Hepatocyte (in vitro differentiated cells): ENCODE results near the gene SLC35G6. TPM values are rescaled to one million over a fixed set of nuclear protein-coding genes. Genes with fewer than 3 reads are reported as not detected.
"Not testable (repeated sequence)": the region's sequence is repeated elsewhere in the genome, so short reads cannot be mapped to it uniquely, and the experiment has no call there.

Source experiments
- DNase-seq: peaks from one replicate; pipeline ENCODE4 v3.0.0-alpha.2; 2016; ENCODE audit warnings: low spot score
- H2AFZ ChIP-seq: fragments of 200-600 bp; sonication (generic); 2 replicates; pipeline ENCODE4 v1.6.0; 2016; ENCODE audit warnings: antibody characterized with exemption, mild to moderate bottlenecking
- H3K27ac ChIP-seq: fragments of 200-600 bp; sonication (generic); 2 replicates; pipeline ENCODE4 v1.5.1; 2016; ENCODE audit warnings: mild to moderate bottlenecking
- H3K27me3 ChIP-seq: fragments of 200-600 bp; sonication (generic); 2 replicates; pipeline ENCODE4 v1.6.1; 2016
- H3K36me3 ChIP-seq: fragments of 200-600 bp; sonication (generic); replicated peaks from 2 replicates; pipeline ENCODE4 v1.5.1; 2016; ENCODE audit warnings: low read depth; ENCODE audit not compliant: insufficient read depth
- H3K4me1 ChIP-seq: fragments of 200-600 bp; sonication (generic); 2 replicates; pipeline ENCODE4 v1.5.1; 2016; ENCODE audit warnings: mild to moderate bottlenecking, moderate library complexity; ENCODE audit not compliant: insufficient read depth
- H3K4me2 ChIP-seq: fragments of 200-600 bp; sonication (generic); 2 replicates; pipeline ENCODE4 v1.6.0; 2016
- H3K4me3 ChIP-seq: fragments of 200-600 bp; sonication (generic); 2 replicates; pipeline ENCODE4 v1.5.1; 2016; ENCODE audit warnings: mild to moderate bottlenecking
- H3K79me2 ChIP-seq: fragments of 200-600 bp; sonication (generic); 2 replicates; pipeline ENCODE4 v1.6.0; 2017; ENCODE audit warnings: mild to moderate bottlenecking
- H3K9me2 ChIP-seq: fragments of 200-600 bp; sonication (generic); replicated peaks from 2 replicates; pipeline ENCODE4 v1.6.0; 2017; ENCODE audit warnings: mild to moderate bottlenecking; ENCODE audit not compliant: insufficient read depth
- H3K9me3 ChIP-seq: fragments of 200-600 bp; sonication (generic); 2 replicates; pipeline ENCODE4 v1.5.1; 2016; ENCODE audit warnings: low read depth, mild to moderate bottlenecking
- H4K20me1 ChIP-seq: fragments of 200-600 bp; sonication (generic); 2 replicates; pipeline ENCODE4 v1.6.0; 2016; ENCODE audit warnings: mild to moderate bottlenecking; ENCODE audit not compliant: insufficient read depth, poor library complexity, severe bottlenecking
- EZH2 ChIP-seq: fragments of 200-600 bp; sonication (generic); IDR thresholded peaks from 2 replicates; pipeline ENCODE4 v1.6.1; 2016; ENCODE audit warnings: antibody characterized with exemption, mild to moderate bottlenecking, borderline replicate concordance
- EZH2phosphoT487 ChIP-seq: fragments of 200-600 bp; sonication (generic); IDR thresholded peaks from one replicate; pipeline ENCODE4 v1.6.1; 2018; ENCODE audit warnings: antibody characterized with exemption, mild to moderate bottlenecking, low read depth, moderate library complexity; ENCODE audit not compliant: unreplicated experiment, severe bottlenecking
- WGBS: methylation state at CpG from one replicate; pipeline ENCODE4 v1.1.6; 2016; ENCODE audit warnings: low lambda C conversion rate; ENCODE audit errors: missing lambda C conversion rate; 5-methylcytosine and 5-hydroxymethylcytosine counted together
- polyA plus RNA-seq: library from polyadenylated mRNA; unstranded; fragments of >200 nt; fragmentation: Nextera tagmentation; extraction: Ambion mirVana; gene quantifications from 2 replicates; pipeline ENCODE4 v1.2.1, GENCODE V29; 2016
- total RNA-seq: library from RNA; depleted of rRNA; stranded (reverse); fragments of >200 nt; gene quantifications from 2 replicates; pipeline ENCODE4 v1.2.3, GENCODE V29; 2014
- TF ChIP-seq, protein P1 (sequence below): fragments of 200-600 bp; sonication (generic); IDR thresholded peaks from 2 replicates; pipeline ENCODE4 v1.5.1; 2016; ENCODE audit warnings: antibody characterized with exemption, mild to moderate bottlenecking; ENCODE audit not compliant: poor library complexity

Gene SLC35G6
- total and polyA plus RNA-seq, 2 experiments from 2014 or later: 0.30 TPM; not detected in 1

GRCh38 chr17:7471729-7472128 lies 9.5 kb upstream of the SLC35G6 start:
- Histone ChIP-seq H3K4me1 (peaks cover 22% of the 10 kb centered on the region), H4K20me1 (peaks cover 81% of the 10 kb centered on the region), H3K27ac (peak overlapping the region; percentile 13), H3K4me3 (no peak overlapping the region), H3K79me2 (peaks cover 98% of the 10 kb centered on the region), H3K27me3 (no peaks in the 10 kb centered on the region), H2AFZ (no peak overlapping the region), H3K9me3 (no peaks in the 10 kb centered on the region), H3K4me2 (no peak overlapping the region), H3K9me2 (no peaks in the 10 kb centered on the region), H3K36me3 (no peaks in the 10 kb centered on the region)
- WGBS: 94% methylated on average over 2 of the region's 2 CpGs
- no peak for TF ChIP-seq EZH2
- no peak for TF ChIP-seq EZH2phosphoT487
- TF ChIP-seq, protein P1, sequence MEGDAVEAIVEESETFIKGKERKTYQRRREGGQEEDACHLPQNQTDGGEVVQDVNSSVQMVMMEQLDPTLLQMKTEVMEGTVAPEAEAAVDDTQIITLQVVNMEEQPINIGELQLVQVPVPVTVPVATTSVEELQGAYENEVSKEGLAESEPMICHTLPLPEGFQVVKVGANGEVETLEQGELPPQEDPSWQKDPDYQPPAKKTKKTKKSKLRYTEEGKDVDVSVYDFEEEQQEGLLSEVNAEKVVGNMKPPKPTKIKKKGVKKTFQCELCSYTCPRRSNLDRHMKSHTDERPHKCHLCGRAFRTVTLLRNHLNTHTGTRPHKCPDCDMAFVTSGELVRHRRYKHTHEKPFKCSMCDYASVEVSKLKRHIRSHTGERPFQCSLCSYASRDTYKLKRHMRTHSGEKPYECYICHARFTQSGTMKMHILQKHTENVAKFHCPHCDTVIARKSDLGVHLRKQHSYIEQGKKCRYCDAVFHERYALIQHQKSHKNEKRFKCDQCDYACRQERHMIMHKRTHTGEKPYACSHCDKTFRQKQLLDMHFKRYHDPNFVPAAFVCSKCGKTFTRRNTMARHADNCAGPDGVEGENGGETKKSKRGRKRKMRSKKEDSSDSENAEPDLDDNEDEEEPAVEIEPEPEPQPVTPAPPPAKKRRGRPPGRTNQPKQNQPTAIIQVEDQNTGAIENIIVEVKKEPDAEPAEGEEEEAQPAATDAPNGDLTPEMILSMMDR: no peak
- DNase-seq: no peak

- peaks cover 52% of the 10 kb centered on the region for H4K20me1 ChIP-seq
Observed at GRCh38 chr17:7474767-7475166, 6.5 kb upstream of the SLC35G6 start.

GRCh38 chr17:7475764-7476422 lies 5.4 kb upstream of the SLC35G6 start:
- Histone ChIP-seq H3K4me2 (peak overlapping the region; percentile 94), H3K4me3 (no peak overlapping the region), H3K79me2 (peaks cover 89% of the 10 kb centered on the region), H3K9me3 (no peaks in the 10 kb centered on the region), H4K20me1 (peaks cover 41% of the 10 kb centered on the region), H3K9me2 (no peaks in the 10 kb centered on the region), H3K4me1 (peaks cover 36% of the 10 kb centered on the region), H2AFZ (no peak overlapping the region), H3K27ac (peak overlapping the region; percentile 100), H3K27me3 (no peaks in the 10 kb centered on the region), H3K36me3 (no peaks in the 10 kb centered on the region)
- 81% methylated on average over 15 of the region's 15 CpGs for WGBS
- DNase-seq: peak; percentile 61
- no peak for TF ChIP-seq EZH2phosphoT487
- TF ChIP-seq, protein P1: no peak
- no peak for TF ChIP-seq EZH2

More at GRCh38 chr17:7474767-7475166, 6.5 kb upstream of the SLC35G6 start:
- H2AFZ ChIP-seq, H3K4me3 ChIP-seq, H3K27me3 ChIP-seq, H3K9me2 ChIP-seq, H3K36me3 ChIP-seq, DNase-seq, H3K9me3 ChIP-seq: not testable (repeated sequence)
- Histone ChIP-seq H3K4me1 (peaks cover 26% of the 10 kb centered on the region), H3K27ac (peak overlapping the region; percentile 100), H3K79me2 (peaks cover 91% of the 10 kb centered on the region), H3K4me2 (peak overlapping the region; percentile 94)
- WGBS: 78% methylated on average over 8 of the region's 8 CpGs

- Histone ChIP-seq H3K4me1 (peaks cover 40% of the 10 kb centered on the region), H2AFZ (no peak overlapping the region), H3K4me3 (no peak overlapping the region), H3K4me2 (peak overlapping the region; percentile 94), H3K9me3 (no peaks in the 10 kb centered on the region), H4K20me1 (peaks cover 35% of the 10 kb centered on the region), H3K9me2 (no peaks in the 10 kb centered on the region), H3K36me3 (no peaks in the 10 kb centered on the region), H3K27ac (peak overlapping the region; percentile 100), H3K79me2 (peaks cover 89% of the 10 kb centered on the region), H3K27me3 (no peaks in the 10 kb centered on the region)
- 42% methylated on average over 3 of the region's 3 CpGs for WGBS
- DNase-seq: peak; percentile 47
- TF ChIP-seq, protein P1: no peak
- TF ChIP-seq EZH2 (no peak), EZH2phosphoT487 (no peak)
Observed at GRCh38 chr17:7476494-7476893, 4.8 kb upstream of the SLC35G6 start.
